GM23338 (cell line): ENCODE results near the gene CELSR1. TPM values are rescaled to one million over a fixed set of nuclear protein-coding genes. Genes with fewer than 3 reads are reported as not detected.

Experiments used
- ATAC-seq: fragments of 200-7000 bp; cut with Tn5 transposase; 3 replicates; pipeline ENCODE4 v1.9.1; 2020
- DNase-seq: peaks from one replicate; pipeline ENCODE4 v3.0.0-alpha.2; 2015; ENCODE audit warnings: low spot score
- H2AFZ ChIP-seq: fragments of 200-600 bp; sonication (generic); 2 replicates; pipeline ENCODE4 v1.8.0; 2016; ENCODE audit warnings: antibody characterized with exemption, mild to moderate bottlenecking, moderate library complexity
- H3F3A ChIP-seq: fragments of 200-600 bp; sonication (generic); replicated peaks from 2 replicates; pipeline ENCODE4 v1.8.0; 2017; ENCODE audit warnings: antibody characterized with exemption, mixed run types, low read depth
- H3K27ac ChIP-seq: fragments of 200-600 bp; sonication (generic); 2 replicates; pipeline ENCODE4 v1.6.1; 2016; ENCODE audit warnings: low read depth
- H3K27me3 ChIP-seq: fragments of 200-600 bp; sonication (generic); 2 replicates; pipeline ENCODE4 v1.8.0; 2016; ENCODE audit warnings: mild to moderate bottlenecking, mixed run types, moderate library complexity; ENCODE audit not compliant: insufficient read depth
- H3K36me3 ChIP-seq: fragments of 200-600 bp; sonication (generic); 2 replicates; pipeline ENCODE4 v1.8.0; 2016; ENCODE audit warnings: mild to moderate bottlenecking; ENCODE audit not compliant: insufficient read depth
- H3K4me1 ChIP-seq: fragments of 200-600 bp; sonication (generic); 2 replicates; pipeline ENCODE4 v1.8.0; 2016; ENCODE audit warnings: mild to moderate bottlenecking, moderate library complexity; ENCODE audit not compliant: insufficient read depth
- H3K4me2 ChIP-seq: fragments of 200-600 bp; sonication (generic); 2 replicates; pipeline ENCODE4 v1.7.1; 2017; ENCODE audit warnings: mixed run types
- H3K4me3 ChIP-seq: fragments of 200-600 bp; sonication (generic); 2 replicates; pipeline ENCODE4 v1.6.1; 2016; ENCODE audit warnings: mixed run types
- H3K79me2 ChIP-seq: fragments of 200-600 bp; sonication (generic); replicated peaks from 2 replicates; pipeline ENCODE4 v1.8.0; 2017; ENCODE audit warnings: mild to moderate bottlenecking; ENCODE audit not compliant: insufficient read depth
- H3K9me2 ChIP-seq: fragments of 200-600 bp; sonication (generic); 2 replicates; pipeline ENCODE4 v1.8.0; 2017; ENCODE audit not compliant: insufficient read depth
- H4K20me1 ChIP-seq: fragments of 200-600 bp; sonication (generic); replicated peaks from 2 replicates; pipeline ENCODE4 v1.8.0; 2017; ENCODE audit warnings: mild to moderate bottlenecking; ENCODE audit not compliant: insufficient read depth
- H3K27ac Mint-ChIP-seq: 2 replicates; pipeline ENCODE4 v1.8.0; 2020; ENCODE audit warnings: inconsistent platforms, mild to moderate bottlenecking, moderate library complexity, mixed read lengths
- H3K27me3 Mint-ChIP-seq: 3 replicates; pipeline ENCODE4 v1.8.0; 2022; ENCODE audit warnings: low read depth, mild to moderate bottlenecking, moderate library complexity, mixed read lengths, inconsistent platforms; ENCODE audit not compliant: insufficient read depth, poor library complexity
- H3K36me3 Mint-ChIP-seq: 3 replicates; pipeline ENCODE4 v1.8.0; 2021; ENCODE audit warnings: low read depth, mild to moderate bottlenecking, inconsistent platforms, moderate library complexity, mixed read lengths
- H3K4me1 Mint-ChIP-seq: 3 replicates; pipeline ENCODE4 v1.8.0; 2020; ENCODE audit warnings: mild to moderate bottlenecking, inconsistent platforms, mixed read lengths
- H3K4me3 Mint-ChIP-seq: 3 replicates; pipeline ENCODE4 v1.8.0; 2021; ENCODE audit warnings: moderate library complexity, mild to moderate bottlenecking, inconsistent platforms, mixed read lengths
- H3K9me3 Mint-ChIP-seq: 3 replicates; pipeline ENCODE4 v1.8.0; 2020; ENCODE audit warnings: moderate library complexity, mild to moderate bottlenecking, inconsistent platforms, mixed read lengths
- CREB1 ChIP-seq: fragments of 250-450 bp; sonication (Bioruptor Pico); IDR thresholded peaks from 2 replicates; pipeline ENCODE4 v1.5.0; 2020; ENCODE audit warnings: low read depth, mild to moderate bottlenecking, moderate library complexity
- EZH2 ChIP-seq: fragments of 200-600 bp; sonication (generic); IDR thresholded peaks from one replicate; pipeline ENCODE4 v1.8.0; 2017; ENCODE audit warnings: antibody characterized with exemption, mild to moderate bottlenecking, low read depth; ENCODE audit not compliant: unreplicated experiment
- JUNB ChIP-seq: IDR thresholded peaks from one replicate; pipeline ENCODE4 v1.6.1; 2016; ENCODE audit warnings: antibody characterized with exemption; ENCODE audit not compliant: unreplicated experiment
- NANOG ChIP-seq: IDR thresholded peaks from 2 replicates; pipeline ENCODE4 v1.6.1; 2016; ENCODE audit warnings: antibody characterized with exemption, borderline replicate concordance
- POLR2AphosphoS5 ChIP-seq: IDR thresholded peaks from 2 replicates; pipeline ENCODE4 v1.6.1; 2016; ENCODE audit warnings: antibody characterized with exemption, low read depth
- STAT1 ChIP-seq: IDR thresholded peaks from one replicate; pipeline ENCODE4 v1.6.1; 2016; ENCODE audit warnings: antibody characterized with exemption; ENCODE audit not compliant: unreplicated experiment
- ZNF114 ChIP-seq: fragments of 250-450 bp; sonication (Bioruptor Pico); IDR thresholded peaks from 2 replicates; pipeline ENCODE4 v1.5.0; 2020; ENCODE audit warnings: mild to moderate bottlenecking, moderate library complexity
- ZNF331 ChIP-seq: fragments of 250-450 bp; sonication (Bioruptor Pico); IDR thresholded peaks from 2 replicates; pipeline ENCODE4 v1.5.0; 2020; ENCODE audit warnings: low read depth, mild to moderate bottlenecking, moderate library complexity
- polyA plus RNA-seq: library from polyadenylated mRNA; unstranded; fragments of >200 nt; fragmentation: Nextera tagmentation; extraction: Ambion mirVana; gene quantifications from 2 replicates; pipeline ENCODE4 v1.2.1, GENCODE V29; 2016
- total RNA-seq: library from RNA; depleted of rRNA; stranded (reverse); fragments of >200 nt; shearing (Covaris generic); gene quantifications from 2 replicates; pipeline ENCODE4 v1.2.3, GENCODE V29; 2014
- TF ChIP-seq, protein P1 (sequence below): fragments of 250-450 bp; sonication (Bioruptor Pico); IDR thresholded peaks from 2 replicates; pipeline ENCODE4 v1.5.0; 2020; ENCODE audit warnings: mild to moderate bottlenecking, moderate library complexity
- TF ChIP-seq, protein P2 (sequence below): IDR thresholded peaks from one replicate; pipeline ENCODE4 v1.6.1; 2018; ENCODE audit warnings: antibody characterized with exemption; ENCODE audit not compliant: unreplicated experiment
- TF ChIP-seq, protein P3 (sequence below), 2 experiments: fragments of 200-600 bp in 1 of 2; sonication (generic) in 1 of 2; conservative IDR thresholded peaks; 2 replicates each; pipeline versions ENCODE4 v1.5.1 to v1.6.1; 2016 to 2017; ENCODE audit warnings: antibody characterized with exemption in 2 of 2, low read depth in 2 of 2, mild to moderate bottlenecking in 2 of 2, moderate library complexity in 1 of 2

Gene CELSR1
- total and polyA plus RNA-seq, 2 experiments from 2014 or later: 4.8 to 20.4 TPM

DNA sequence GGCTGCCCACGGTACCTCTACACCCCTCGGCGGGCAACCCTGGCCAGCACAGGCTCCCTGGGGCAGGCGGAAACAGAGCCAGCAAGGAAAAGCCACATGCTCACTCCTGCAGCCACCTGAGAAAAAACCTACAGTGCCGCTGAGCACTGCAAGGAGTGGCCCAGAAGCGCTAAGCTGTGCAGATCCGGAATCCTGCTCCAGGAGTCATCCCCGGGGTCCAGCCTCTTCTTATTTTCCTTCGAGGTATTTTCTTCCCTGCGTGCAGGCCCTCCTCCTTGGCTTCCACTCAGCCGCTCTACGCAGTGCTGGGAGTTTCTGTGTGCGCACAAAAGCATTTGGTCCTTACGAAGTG lies 120.9 kb downstream of the CELSR1 start:
- H3K27ac ChIP-seq: no peak overlapping the region

More for the DNA sequence above, 120.9 kb downstream of the CELSR1 start:
- H3K9me2 ChIP-seq: no peaks in the 10 kb centered on the region
- no peak overlapping the region for H3K4me3 Mint-ChIP-seq
- ATAC-seq: no peak
- no peak overlapping the region for H3K27ac Mint-ChIP-seq
- no peaks in the 10 kb centered on the region for H3K79me2 ChIP-seq
- H3K36me3 Mint-ChIP-seq: no peaks in the 10 kb centered on the region
- DNase-seq: no peak
- H3K4me1 Mint-ChIP-seq: no peaks in the 10 kb centered on the region
- H4K20me1 ChIP-seq: 0 out of 2 replicates have a peak, but pooled peaks cover 2% of the 10 kb centered on the region
- H3K4me1 ChIP-seq: no peaks in the 10 kb centered on the region
- no peak overlapping the region for H3K4me2 ChIP-seq
- TF ChIP-seq STAT1 (no peak), ZNF114 (CRISPR knock-in tag) (no peak), NANOG (no peak), EZH2 (no peak), ZNF331 (CRISPR knock-in tag) (no peak), JUNB (no peak), POLR2AphosphoS5 (no peak), CREB1 (CRISPR knock-in tag) (no peak)
- TF ChIP-seq, protein P1, sequence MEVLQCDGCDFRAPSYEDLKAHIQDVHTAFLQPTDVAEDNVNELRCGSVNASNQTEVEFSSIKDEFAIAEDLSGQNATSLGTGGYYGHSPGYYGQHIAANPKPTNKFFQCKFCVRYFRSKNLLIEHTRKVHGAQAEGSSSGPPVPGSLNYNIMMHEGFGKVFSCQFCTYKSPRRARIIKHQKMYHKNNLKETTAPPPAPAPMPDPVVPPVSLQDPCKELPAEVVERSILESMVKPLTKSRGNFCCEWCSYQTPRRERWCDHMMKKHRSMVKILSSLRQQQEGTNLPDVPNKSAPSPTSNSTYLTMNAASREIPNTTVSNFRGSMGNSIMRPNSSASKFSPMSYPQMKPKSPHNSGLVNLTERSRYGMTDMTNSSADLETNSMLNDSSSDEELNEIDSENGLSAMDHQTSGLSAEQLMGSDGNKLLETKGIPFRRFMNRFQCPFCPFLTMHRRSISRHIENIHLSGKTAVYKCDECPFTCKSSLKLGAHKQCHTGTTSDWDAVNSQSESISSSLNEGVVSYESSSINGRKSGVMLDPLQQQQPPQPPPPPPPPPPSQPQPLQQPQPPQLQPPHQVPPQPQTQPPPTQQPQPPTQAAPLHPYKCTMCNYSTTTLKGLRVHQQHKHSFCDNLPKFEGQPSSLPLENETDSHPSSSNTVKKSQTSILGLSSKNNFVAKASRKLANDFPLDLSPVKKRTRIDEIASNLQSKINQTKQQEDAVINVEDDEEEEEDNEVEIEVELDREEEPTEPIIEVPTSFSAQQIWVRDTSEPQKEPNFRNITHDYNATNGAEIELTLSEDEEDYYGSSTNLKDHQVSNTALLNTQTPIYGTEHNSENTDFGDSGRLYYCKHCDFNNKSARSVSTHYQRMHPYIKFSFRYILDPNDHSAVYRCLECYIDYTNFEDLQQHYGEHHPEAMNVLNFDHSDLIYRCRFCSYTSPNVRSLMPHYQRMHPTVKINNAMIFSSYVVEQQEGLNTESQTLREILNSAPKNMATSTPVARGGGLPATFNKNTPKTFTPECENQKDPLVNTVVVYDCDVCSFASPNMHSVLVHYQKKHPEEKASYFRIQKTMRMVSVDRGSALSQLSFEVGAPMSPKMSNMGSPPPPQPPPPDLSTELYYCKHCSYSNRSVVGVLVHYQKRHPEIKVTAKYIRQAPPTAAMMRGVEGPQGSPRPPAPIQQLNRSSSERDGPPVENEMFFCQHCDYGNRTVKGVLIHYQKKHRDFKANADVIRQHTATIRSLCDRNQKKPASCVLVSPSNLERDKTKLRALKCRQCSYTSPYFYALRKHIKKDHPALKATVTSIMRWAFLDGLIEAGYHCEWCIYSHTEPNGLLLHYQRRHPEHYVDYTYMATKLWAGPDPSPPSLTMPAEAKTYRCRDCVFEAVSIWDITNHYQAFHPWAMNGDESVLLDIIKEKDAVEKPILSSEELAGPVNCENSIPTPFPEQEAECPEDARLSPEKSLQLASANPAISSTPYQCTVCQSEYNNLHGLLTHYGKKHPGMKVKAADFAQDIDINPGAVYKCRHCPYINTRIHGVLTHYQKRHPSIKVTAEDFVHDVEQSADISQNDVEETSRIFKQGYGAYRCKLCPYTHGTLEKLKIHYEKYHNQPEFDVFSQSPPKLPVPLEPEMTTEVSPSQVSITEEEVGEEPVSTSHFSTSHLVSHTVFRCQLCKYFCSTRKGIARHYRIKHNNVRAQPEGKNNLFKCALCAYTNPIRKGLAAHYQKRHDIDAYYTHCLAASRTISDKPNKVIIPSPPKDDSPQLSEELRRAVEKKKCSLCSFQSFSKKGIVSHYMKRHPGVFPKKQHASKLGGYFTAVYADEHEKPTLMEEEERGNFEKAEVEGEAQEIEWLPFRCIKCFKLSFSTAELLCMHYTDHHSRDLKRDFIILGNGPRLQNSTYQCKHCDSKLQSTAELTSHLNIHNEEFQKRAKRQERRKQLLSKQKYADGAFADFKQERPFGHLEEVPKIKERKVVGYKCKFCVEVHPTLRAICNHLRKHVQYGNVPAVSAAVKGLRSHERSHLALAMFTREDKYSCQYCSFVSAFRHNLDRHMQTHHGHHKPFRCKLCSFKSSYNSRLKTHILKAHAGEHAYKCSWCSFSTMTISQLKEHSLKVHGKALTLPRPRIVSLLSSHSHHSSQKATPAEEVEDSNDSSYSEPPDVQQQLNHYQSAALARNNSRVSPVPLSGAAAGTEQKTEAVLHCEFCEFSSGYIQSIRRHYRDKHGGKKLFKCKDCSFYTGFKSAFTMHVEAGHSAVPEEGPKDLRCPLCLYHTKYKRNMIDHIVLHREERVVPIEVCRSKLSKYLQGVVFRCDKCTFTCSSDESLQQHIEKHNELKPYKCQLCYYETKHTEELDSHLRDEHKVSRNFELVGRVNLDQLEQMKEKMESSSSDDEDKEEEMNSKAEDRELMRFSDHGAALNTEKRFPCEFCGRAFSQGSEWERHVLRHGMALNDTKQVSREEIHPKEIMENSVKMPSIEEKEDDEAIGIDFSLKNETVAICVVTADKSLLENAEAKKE (CRISPR knock-in tag): no peak
- TF ChIP-seq, protein P2, sequence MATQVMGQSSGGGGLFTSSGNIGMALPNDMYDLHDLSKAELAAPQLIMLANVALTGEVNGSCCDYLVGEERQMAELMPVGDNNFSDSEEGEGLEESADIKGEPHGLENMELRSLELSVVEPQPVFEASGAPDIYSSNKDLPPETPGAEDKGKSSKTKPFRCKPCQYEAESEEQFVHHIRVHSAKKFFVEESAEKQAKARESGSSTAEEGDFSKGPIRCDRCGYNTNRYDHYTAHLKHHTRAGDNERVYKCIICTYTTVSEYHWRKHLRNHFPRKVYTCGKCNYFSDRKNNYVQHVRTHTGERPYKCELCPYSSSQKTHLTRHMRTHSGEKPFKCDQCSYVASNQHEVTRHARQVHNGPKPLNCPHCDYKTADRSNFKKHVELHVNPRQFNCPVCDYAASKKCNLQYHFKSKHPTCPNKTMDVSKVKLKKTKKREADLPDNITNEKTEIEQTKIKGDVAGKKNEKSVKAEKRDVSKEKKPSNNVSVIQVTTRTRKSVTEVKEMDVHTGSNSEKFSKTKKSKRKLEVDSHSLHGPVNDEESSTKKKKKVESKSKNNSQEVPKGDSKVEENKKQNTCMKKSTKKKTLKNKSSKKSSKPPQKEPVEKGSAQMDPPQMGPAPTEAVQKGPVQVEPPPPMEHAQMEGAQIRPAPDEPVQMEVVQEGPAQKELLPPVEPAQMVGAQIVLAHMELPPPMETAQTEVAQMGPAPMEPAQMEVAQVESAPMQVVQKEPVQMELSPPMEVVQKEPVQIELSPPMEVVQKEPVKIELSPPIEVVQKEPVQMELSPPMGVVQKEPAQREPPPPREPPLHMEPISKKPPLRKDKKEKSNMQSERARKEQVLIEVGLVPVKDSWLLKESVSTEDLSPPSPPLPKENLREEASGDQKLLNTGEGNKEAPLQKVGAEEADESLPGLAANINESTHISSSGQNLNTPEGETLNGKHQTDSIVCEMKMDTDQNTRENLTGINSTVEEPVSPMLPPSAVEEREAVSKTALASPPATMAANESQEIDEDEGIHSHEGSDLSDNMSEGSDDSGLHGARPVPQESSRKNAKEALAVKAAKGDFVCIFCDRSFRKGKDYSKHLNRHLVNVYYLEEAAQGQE: no peak
- TF ChIP-seq, protein P3, sequence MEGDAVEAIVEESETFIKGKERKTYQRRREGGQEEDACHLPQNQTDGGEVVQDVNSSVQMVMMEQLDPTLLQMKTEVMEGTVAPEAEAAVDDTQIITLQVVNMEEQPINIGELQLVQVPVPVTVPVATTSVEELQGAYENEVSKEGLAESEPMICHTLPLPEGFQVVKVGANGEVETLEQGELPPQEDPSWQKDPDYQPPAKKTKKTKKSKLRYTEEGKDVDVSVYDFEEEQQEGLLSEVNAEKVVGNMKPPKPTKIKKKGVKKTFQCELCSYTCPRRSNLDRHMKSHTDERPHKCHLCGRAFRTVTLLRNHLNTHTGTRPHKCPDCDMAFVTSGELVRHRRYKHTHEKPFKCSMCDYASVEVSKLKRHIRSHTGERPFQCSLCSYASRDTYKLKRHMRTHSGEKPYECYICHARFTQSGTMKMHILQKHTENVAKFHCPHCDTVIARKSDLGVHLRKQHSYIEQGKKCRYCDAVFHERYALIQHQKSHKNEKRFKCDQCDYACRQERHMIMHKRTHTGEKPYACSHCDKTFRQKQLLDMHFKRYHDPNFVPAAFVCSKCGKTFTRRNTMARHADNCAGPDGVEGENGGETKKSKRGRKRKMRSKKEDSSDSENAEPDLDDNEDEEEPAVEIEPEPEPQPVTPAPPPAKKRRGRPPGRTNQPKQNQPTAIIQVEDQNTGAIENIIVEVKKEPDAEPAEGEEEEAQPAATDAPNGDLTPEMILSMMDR (conservative IDR thresholded peaks at IDR 0.05; ENCODE audit: low read depth in 2 of 2): no peak
- no peak overlapping the region for H3K4me3 ChIP-seq
- peaks cover 9% of the 10 kb centered on the region for H3K27me3 Mint-ChIP-seq
- no peak overlapping the region for H2AFZ ChIP-seq
- no peaks in the 10 kb centered on the region for H3K9me3 Mint-ChIP-seq
- H3K27me3 ChIP-seq: no peaks in the 10 kb centered on the region
- H3F3A ChIP-seq: no peaks in the 10 kb centered on the region
- no peaks in the 10 kb centered on the region for H3K36me3 ChIP-seq
